ENCODE measurements around the gene OPCML.

The OPCML gene

GRCh38 chr11:133503776-133504175 is 28.5 kb downstream of the OPCML start:
- no peak for DNase-seq (ENCODE audit: low read depth in 1 of 2, low spot score in 1 of 2)

GRCh38 chr11:133503236-133503635 is 29.1 kb downstream of the OPCML start:
- no peak for DNase-seq (ENCODE audit: low read depth in 1 of 2, low spot score in 1 of 2)

GRCh38 chr11:133501643-133502539 is 30.4 kb downstream of the OPCML start:
- DNase-seq (ENCODE audit: low read depth in 1 of 2, low spot score in 1 of 2): no peak

- no peak for DNase-seq (ENCODE audit: low read depth in 1 of 2, low spot score in 1 of 2)
Observed at GRCh38 chr11:133500936-133501335, 31.4 kb downstream of the OPCML start.

- no peak for DNase-seq (ENCODE audit: low read depth in 1 of 2, low spot score in 1 of 2)
Observed at GRCh38 chr11:133500435-133500834, 31.9 kb downstream of the OPCML start.

- no peak for DNase-seq (ENCODE audit: low read depth in 1 of 2, low spot score in 1 of 2)
Observed at GRCh38 chr11:133498969-133499368, 33.3 kb downstream of the OPCML start.

- no peak for DNase-seq (ENCODE audit: low read depth in 1 of 2, low spot score in 1 of 2)
Observed at GRCh38 chr11:133497477-133498140, 34.7 kb downstream of the OPCML start.

GRCh38 chr11:133492895-133493294 is 39.4 kb downstream of the OPCML start:
- DNase-seq (ENCODE audit: low read depth in 1 of 2, low spot score in 1 of 2): no peak

- no peak for DNase-seq (ENCODE audit: low read depth in 1 of 2, low spot score in 1 of 2)
Observed at GRCh38 chr11:133491680-133492383, 40.5 kb downstream of the OPCML start.

GRCh38 chr11:133480722-133481121 is 51.6 kb downstream of the OPCML start:
- DNase-seq (ENCODE audit: low read depth in 1 of 2, low spot score in 1 of 2): no peak

GRCh38 chr11:133479209-133479608 is 53.1 kb downstream of the OPCML start:
- no peak for DNase-seq (ENCODE audit: low read depth in 1 of 2, low spot score in 1 of 2)

- no peak for DNase-seq (ENCODE audit: low read depth in 1 of 2, low spot score in 1 of 2)
Observed at GRCh38 chr11:133477251-133477625, 55.1 kb downstream of the OPCML start.

- DNase-seq (ENCODE audit: low read depth in 1 of 2, low spot score in 1 of 2): no peak
Observed at GRCh38 chr11:133476570-133477250, 55.6 kb downstream of the OPCML start.

- DNase-seq (ENCODE audit: low read depth in 1 of 2, low spot score in 1 of 2): no peak
Observed at GRCh38 chr11:133474461-133474860, 57.8 kb downstream of the OPCML start.

- no peak for DNase-seq (ENCODE audit: low read depth in 1 of 2, low spot score in 1 of 2)
Observed at GRCh38 chr11:133467686-133468085, 64.6 kb downstream of the OPCML start.

- no peak for DNase-seq (ENCODE audit: low read depth in 1 of 2, low spot score in 1 of 2)
Observed at GRCh38 chr11:133443206-133443747, 89.0 kb downstream of the OPCML start.

- no peak for DNase-seq (ENCODE audit: low read depth in 1 of 2, low spot score in 1 of 2)
Observed at GRCh38 chr11:133441964-133442660, 90.2 kb downstream of the OPCML start.

- no peak for DNase-seq (ENCODE audit: low read depth in 1 of 2, low spot score in 1 of 2)
Observed at GRCh38 chr11:133425992-133426391, 106.3 kb downstream of the OPCML start.

- DNase-seq (ENCODE audit: low read depth in 1 of 2, low spot score in 1 of 2): no peak
Observed at GRCh38 chr11:133425245-133425644, 107.1 kb downstream of the OPCML start.

GRCh38 chr11:133418218-133418617 is 114.1 kb downstream of the OPCML start:
- no peak for DNase-seq (ENCODE audit: low read depth in 1 of 2, low spot score in 1 of 2)
